Activated CD8-positive, alpha-beta T cell treated with anti-CD3 and anti-CD28 coated beads for 36 hours (primary cell): ENCODE measurements around the gene NGLY1. TPM values are rescaled to one million over a fixed set of nuclear protein-coding genes. Genes with fewer than 3 reads are reported as not detected.

Experiments used
- ATAC-seq: fragments of 200-7000 bp; cut with Tn5 transposase; one replicate; pipeline ENCODE4 v1.10.0; 2021; ENCODE audit warnings: mild to moderate bottlenecking, moderate library complexity
- CTCF ChIA-PET: fragments of 350-600 bp; sonication (Branson Sonifier 250); formaldehyde crosslinking; loops from one replicate; lab custom pipeline; 2021; ENCODE audit warnings: antibody characterized with exemption; lab: Charles Lee
- POLR2A ChIA-PET: fragments of 350-600 bp; sonication (Branson Sonifier 250); formaldehyde crosslinking; loops from one replicate; lab custom pipeline; 2021; ENCODE audit warnings: antibody characterized with exemption; lab: Charles Lee
- DNase-seq: peaks from one replicate; pipeline ENCODE4 v3.0.0-alpha.2; 2020
- H3K27ac Mint-ChIP-seq: one replicate; pipeline ENCODE4 v1.8.0; 2021; ENCODE audit warnings: mild to moderate bottlenecking, mixed read lengths
- H3K27me3 Mint-ChIP-seq: one replicate; pipeline ENCODE4 v1.8.0; 2021; ENCODE audit warnings: mixed read lengths
- H3K36me3 Mint-ChIP-seq: one replicate; pipeline ENCODE4 v1.8.0; 2021; ENCODE audit warnings: low read depth, mixed read lengths
- H3K4me1 Mint-ChIP-seq: one replicate; pipeline ENCODE4 v1.8.0; 2021; ENCODE audit warnings: low read depth, mixed read lengths
- H3K4me3 Mint-ChIP-seq: one replicate; pipeline ENCODE4 v1.8.0; 2021; ENCODE audit warnings: mild to moderate bottlenecking, moderate library complexity, mixed read lengths
- H3K9me3 Mint-ChIP-seq: one replicate; pipeline ENCODE4 v1.8.0; 2021; ENCODE audit warnings: mixed read lengths
- CTCF ChIP-seq: fragments of 200-600 bp; IDR thresholded peaks from one replicate; pipeline ENCODE4 v1.8.0; 2022; ENCODE audit warnings: antibody characterized with exemption, mild to moderate bottlenecking
- intact Hi-C: fragments of 100-400 bp; cut with micrococcal nuclease; formaldehyde crosslinking; loops from one replicate; pipeline ENCODE4 v1.10.0; 2022
- total RNA-seq, 2 experiments: library from RNA; stranded (reverse); gene quantifications; one replicate each; pipeline ENCODE4 v1.2.3, GENCODE V29; 2021

The NGLY1 gene
- total RNA-seq, 2 experiments from 2014 or later, result 142 to 146 TPM

- no peaks in the 10 kb centered on the region for H3K27me3 Mint-ChIP-seq
- no peak for ATAC-seq
- H3K4me1 Mint-ChIP-seq, result no peaks in the 10 kb centered on the region
- no peaks in the 10 kb centered on the region for H3K36me3 Mint-ChIP-seq
- H3K9me3 Mint-ChIP-seq, result no peaks in the 10 kb centered on the region
- H3K4me3 Mint-ChIP-seq, result no peak overlapping the region
- intact Hi-C loops, result no loop called here
- no peak overlapping the region for H3K27ac Mint-ChIP-seq
- POLR2A ChIA-PET, result no interaction called here
- no peak for DNase-seq
- CTCF ChIA-PET, result interaction anchor here (1.7 kb wide), 1 partner anchor 11 kb away, joined by 5 read pairs; no protein-coding TSS in a partner anchor
- no peak for TF ChIP-seq CTCF
Measured at GRCh38 chr3:25678581-25678980, 104.7 kb downstream of the NGLY1 start.

DNA sequence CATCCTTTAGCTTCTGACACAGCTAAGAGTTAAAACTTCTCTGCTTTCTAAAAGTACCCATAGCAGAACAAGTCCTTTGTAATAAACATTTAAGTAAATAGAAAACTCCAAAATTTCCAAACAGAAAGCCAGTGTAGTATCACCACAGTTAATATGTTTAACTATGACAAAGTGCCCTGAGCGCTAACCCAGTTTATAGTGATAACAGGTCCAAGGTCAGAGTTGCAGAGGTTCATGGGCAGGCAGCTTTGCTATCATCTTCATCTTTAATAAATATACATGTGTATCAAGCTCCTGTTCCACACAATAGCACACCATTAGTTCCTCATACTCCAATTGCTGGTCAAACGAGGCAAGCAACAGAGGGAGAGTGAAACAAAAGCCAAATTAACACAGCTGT is 106.1 kb downstream of the NGLY1 start:
- Mint-ChIP-seq H3K27ac (no peak overlapping the region), H3K36me3 (no peaks in the 10 kb centered on the region), H3K9me3 (no peaks in the 10 kb centered on the region), H3K27me3 (no peaks in the 10 kb centered on the region), H3K4me3 (no peak overlapping the region), H3K4me1 (no peaks in the 10 kb centered on the region)
- intact Hi-C loops, result no loop called here
- ChIA-PET CTCF (interaction anchor here (1.7 kb wide), 1 partner anchor 10 kb away, joined by 5 read pairs; no protein-coding TSS in a partner anchor), POLR2A (no interaction called here)
- ATAC-seq (no peak), DNase-seq (no peak)
- TF ChIP-seq CTCF, result no peak

DNA sequence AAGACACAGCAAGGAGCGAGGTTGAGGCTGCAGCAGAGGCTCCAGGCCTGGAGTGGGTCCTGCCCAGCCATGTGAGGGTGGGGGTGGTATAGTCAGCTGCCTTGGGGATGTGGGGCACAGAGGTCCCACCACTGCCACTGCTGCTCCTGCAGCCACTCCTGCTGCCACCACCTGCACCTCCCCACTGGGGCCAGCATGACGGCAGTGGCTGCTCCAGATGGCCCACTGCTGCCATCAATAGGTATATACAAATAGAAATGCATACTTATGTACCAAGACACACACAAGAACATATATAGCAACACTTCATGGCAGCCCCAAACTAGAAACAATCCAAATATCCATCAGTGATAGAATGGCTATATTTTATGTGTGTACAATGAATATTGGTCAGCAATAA is 108.6 kb downstream of the NGLY1 start:
- peaks cover 8% of the 10 kb centered on the region for H3K4me1 Mint-ChIP-seq
- DNase-seq (peak; percentile 7), ATAC-seq (no peak)
- no peaks in the 10 kb centered on the region for H3K27me3 Mint-ChIP-seq
- intact Hi-C loops, result no loop called here
- ChIA-PET POLR2A (no interaction called here), CTCF (interaction anchor here (1.1 to 1.3 kb wide), 2 partner anchors 23 to 27 kb away, joined by 3 to 4 read pairs; no protein-coding TSS in a partner anchor)
- no peaks in the 10 kb centered on the region for H3K36me3 Mint-ChIP-seq
- H3K27ac Mint-ChIP-seq, result no peak overlapping the region
- H3K4me3 Mint-ChIP-seq, result no peak overlapping the region
- TF ChIP-seq CTCF, result no peak
- H3K9me3 Mint-ChIP-seq, result no peaks in the 10 kb centered on the region

GRCh38 chr3:25673738-25674298 is 109.4 kb downstream of the NGLY1 start:
- Mint-ChIP-seq H3K4me3 (no peak overlapping the region), H3K9me3 (no peaks in the 10 kb centered on the region), H3K36me3 (no peaks in the 10 kb centered on the region), H3K4me1 (peaks cover 8% of the 10 kb centered on the region), H3K27me3 (no peaks in the 10 kb centered on the region), H3K27ac (no peak overlapping the region)
- ATAC-seq (no peak), DNase-seq (no peak)
- CTCF ChIA-PET, result no interaction called here
- intact Hi-C loops, result no loop called here
- POLR2A ChIA-PET, result no interaction called here
- no peak for TF ChIP-seq CTCF

Other genes with a start within 250 kb of the NGLY1 start
- gene TOP2B, start 118.5 kb downstream of the NGLY1 start, total RNA-seq, result 100 to 1,000 TPM; 165 to 171 TPM
- 10 to 100 TPM; 18.8 to 20.9 TPM for gene OXSM, start 6.6 kb upstream of the NGLY1 start, total RNA-seq